Stimulated activated naive B cell treated with anti-CD40 and anti-IgM and Interleukin-4, amounts not matched to agents 10 μg/mL and 1 μg/mL and 100 μg/mL, for 72 hours (primary cell): ENCODE data around the gene ADAM19.
"Not testable (repeated sequence)": the region's sequence is repeated elsewhere in the genome, so short reads cannot be mapped to it uniquely, and the experiment has no call there.

Experiments used
- ATAC-seq, 2 donors: fragments of 150-1000 bp; cut with Tn5 transposase; replicated peaks; 2 replicates each; pipeline ENCODE4 v1.10.0; 2021; ENCODE audit warnings: moderate library complexity in 1 of 2
- DNase-seq: peaks from one replicate; pipeline ENCODE4 v3.0.0; 2021
- H3K27ac Mint-ChIP-seq: one replicate; pipeline ENCODE4 v1.8.0; 2022; ENCODE audit warnings: mild to moderate bottlenecking, mixed read lengths
- H3K27me3 Mint-ChIP-seq, 2 donors: one replicate each; pipeline ENCODE4 v1.8.0; 2022; ENCODE audit warnings: mixed read lengths in 2 of 2
- H3K36me3 Mint-ChIP-seq, 2 donors: one replicate each; pipeline ENCODE4 v1.8.0; 2022; ENCODE audit warnings: mixed read lengths in 2 of 2, mild to moderate bottlenecking in 1 of 2
- H3K4me1 Mint-ChIP-seq, 2 donors: one replicate each; pipeline ENCODE4 v1.8.0; 2022; ENCODE audit warnings: mixed read lengths in 2 of 2, mild to moderate bottlenecking in 1 of 2
- H3K4me3 Mint-ChIP-seq, 2 donors: one replicate each; pipeline ENCODE4 v1.8.0; 2022; ENCODE audit warnings: mild to moderate bottlenecking in 2 of 2, mixed read lengths in 2 of 2, moderate library complexity in 1 of 2
- H3K9me3 Mint-ChIP-seq, 2 donors: one replicate each; pipeline ENCODE4 v1.8.0; 2022; ENCODE audit warnings: mixed read lengths in 2 of 2, mild to moderate bottlenecking in 1 of 2

ADAM19 gene

GRCh38 chr5:157445745-157446411 is 129.7 kb downstream of the ADAM19 start:
- H3K9me3 Mint-ChIP-seq = no peaks in the 10 kb centered on the region
- H3K36me3 Mint-ChIP-seq = no peaks in the 10 kb centered on the region
- no peak overlapping the region for H3K27ac Mint-ChIP-seq
- no peak for ATAC-seq
- peaks cover 0 to 2% of the 10 kb centered on the region in 2 donors for H3K4me1 Mint-ChIP-seq
- no peak for DNase-seq
- H3K27me3 Mint-ChIP-seq = no peaks in the 10 kb centered on the region
- no peak overlapping the region for H3K4me3 Mint-ChIP-seq

DNA sequence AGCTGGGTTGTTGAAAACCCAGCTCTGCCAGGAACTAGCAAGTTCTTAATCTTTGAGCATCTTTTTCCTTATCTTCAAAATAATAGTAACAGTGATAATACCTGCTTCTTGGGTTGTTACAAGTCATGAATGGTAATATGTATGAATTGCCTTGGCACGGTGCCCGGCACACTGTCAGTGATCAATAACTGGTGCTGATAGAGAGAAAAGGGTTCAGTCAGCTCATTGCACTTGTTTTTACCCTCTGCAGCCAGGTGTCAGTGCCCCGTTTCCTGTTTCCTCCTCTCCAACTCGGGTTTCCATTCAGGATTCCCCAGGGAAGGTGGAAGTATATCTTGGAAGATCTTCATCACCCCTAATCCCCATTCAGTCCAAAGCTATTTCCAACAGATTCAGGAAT is 131.4 kb downstream of the ADAM19 start:
- H3K4me1 Mint-ChIP-seq = no peaks in the 10 kb centered on the region

GRCh38 chr5:157443041-157443549 is 132.5 kb downstream of the ADAM19 start:
- H3K4me1 Mint-ChIP-seq = no peaks in the 10 kb centered on the region
- no peaks in the 10 kb centered on the region for H3K27me3 Mint-ChIP-seq
- H3K27ac Mint-ChIP-seq = no peak overlapping the region
- H3K9me3 Mint-ChIP-seq = no peaks in the 10 kb centered on the region
- H3K4me3 Mint-ChIP-seq = no peak overlapping the region
- ATAC-seq = no peak
- no peak for DNase-seq
- no peaks in the 10 kb centered on the region for H3K36me3 Mint-ChIP-seq

More for the DNA sequence above, 131.4 kb downstream of the ADAM19 start:
- Mint-ChIP-seq H3K36me3 (no peaks in the 10 kb centered on the region), H3K27me3 (no peaks in the 10 kb centered on the region), H3K27ac (no peak overlapping the region), H3K4me3 (no peak overlapping the region), H3K9me3 (no peaks in the 10 kb centered on the region)
- no peak for ATAC-seq
- no peak for DNase-seq

DNA sequence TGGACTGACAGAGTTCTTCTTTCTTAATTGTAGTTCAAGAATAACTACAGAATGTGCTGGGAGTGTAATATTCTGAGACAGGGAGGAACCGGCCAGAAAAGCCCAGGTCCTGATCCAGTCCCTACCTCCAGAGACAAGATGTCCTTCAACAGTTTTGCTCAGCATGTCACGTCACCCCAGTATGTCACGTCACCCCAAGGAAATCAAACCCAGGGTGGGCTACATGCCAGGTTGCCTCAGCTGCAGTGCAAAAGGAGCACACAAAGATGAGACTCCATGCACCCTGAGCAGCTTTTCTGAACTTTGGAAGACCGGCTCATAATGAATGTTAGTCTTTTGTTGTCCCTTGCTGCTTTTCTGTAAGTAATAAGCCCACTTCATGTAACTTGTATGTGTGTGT is 141.5 kb downstream of the ADAM19 start:
- DNase-seq = no peak
- H3K27ac Mint-ChIP-seq = peak overlapping the region; percentile 22
- H3K9me3 Mint-ChIP-seq = peaks cover 6 to 8% of the 10 kb centered on the region in 2 donors
- no peak overlapping the region for H3K4me3 Mint-ChIP-seq
- H3K36me3 Mint-ChIP-seq = peaks cover 2 to 6% of the 10 kb centered on the region in 2 donors
- H3K4me1 Mint-ChIP-seq = peaks cover 15 to 24% of the 10 kb centered on the region in 2 donors
- H3K27me3 Mint-ChIP-seq = no peaks in the 10 kb centered on the region
- no peak for ATAC-seq

DNA sequence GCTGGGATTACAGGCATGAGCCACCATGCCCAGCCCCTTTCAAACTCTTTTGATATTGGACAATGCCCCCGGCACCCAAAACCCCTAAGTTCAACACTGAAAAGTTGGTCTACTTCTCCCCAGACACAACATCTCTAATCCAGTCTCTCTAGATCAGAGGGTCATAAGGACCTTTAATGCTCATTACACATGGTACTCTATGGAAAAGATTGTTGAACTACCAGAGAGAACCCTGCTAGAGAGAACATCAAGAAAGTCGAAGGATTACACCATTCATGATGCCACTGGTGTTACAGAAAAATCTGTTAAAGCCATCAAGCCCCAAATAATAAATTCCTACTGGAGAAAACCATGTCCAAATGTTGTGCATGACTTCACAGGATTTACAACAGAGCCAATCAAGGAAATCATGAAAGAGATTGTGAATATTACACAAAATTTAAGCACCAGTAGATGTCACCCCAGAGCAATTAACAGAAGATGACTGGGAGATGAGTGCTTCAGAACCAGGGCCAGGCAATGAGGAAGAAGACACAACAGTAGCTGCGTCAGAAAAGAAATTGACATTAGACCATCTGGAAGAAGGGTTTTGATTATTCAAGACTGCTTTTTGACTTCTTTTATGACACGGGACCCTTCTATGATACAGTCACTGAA is 143.9 kb downstream of the ADAM19 start:
- DNase-seq = peak; percentile 30

GRCh38 chr5:157429920-157430319 is 145.7 kb downstream of the ADAM19 start:
- ATAC-seq, DNase-seq, H3K36me3 Mint-ChIP-seq, H3K27ac Mint-ChIP-seq, H3K9me3 Mint-ChIP-seq, H3K4me3 Mint-ChIP-seq, H3K27me3 Mint-ChIP-seq: not testable (repeated sequence)
- H3K4me1 Mint-ChIP-seq = peaks cover 15 to 21% of the 10 kb centered on the region in 2 donors

More for the DNA sequence above, 143.9 kb downstream of the ADAM19 start:
- Mint-ChIP-seq H3K36me3 (peaks cover 2 to 6% of the 10 kb centered on the region in 2 donors), H3K4me1 (peaks cover 15 to 24% of the 10 kb centered on the region in 2 donors), H3K9me3 (peaks cover 6 to 8% of the 10 kb centered on the region in 2 donors), H3K4me3 (peak overlapping the region in 1 of 2 donors; percentile 3), H3K27ac (no peak overlapping the region), H3K27me3 (no peaks in the 10 kb centered on the region)
- ATAC-seq = peak; percentile 99
